SK-N-SH (cell line): ENCODE data around the gene PRKN.

Source experiments
- CHD2 ChIP-seq: fragments of 150-350 bp; IDR thresholded peaks from 2 replicates; pipeline ENCODE4 v1.6.1; 2018; ENCODE audit warnings: low read length; ENCODE audit not compliant: partially characterized antibody
- ELF1 ChIP-seq: IDR thresholded peaks from 2 replicates; pipeline ENCODE4 v1.4.0; 2012
- EZH2phosphoT487 ChIP-seq: fragments of 200-600 bp; sonication (generic); IDR thresholded peaks from 2 replicates; pipeline ENCODE4 v1.6.1; 2017; ENCODE audit warnings: low read depth, mixed run types, mild to moderate bottlenecking, antibody characterized with exemption, moderate library complexity, borderline replicate concordance
- FOSL2 ChIP-seq: IDR thresholded peaks from 2 replicates; pipeline ENCODE4 v1.4.0; 2012; ENCODE audit warnings: low read depth, mild to moderate bottlenecking, moderate library complexity, borderline replicate concordance
- GABPA ChIP-seq: IDR thresholded peaks from 2 replicates; pipeline ENCODE4 v1.4.0; 2012; ENCODE audit warnings: low read depth, mild to moderate bottlenecking
- MXI1 ChIP-seq: IDR thresholded peaks from 2 replicates; pipeline ENCODE4 v1.6.1; 2012; ENCODE audit warnings: mild to moderate bottlenecking, low read depth, low read length, improper control_type of control experiment
- RAD21 ChIP-seq: IDR thresholded peaks from 2 replicates; pipeline ENCODE4 v1.6.1; 2012; ENCODE audit warnings: mild to moderate bottlenecking, low read length
- RXRA ChIP-seq: IDR thresholded peaks from 2 replicates; pipeline ENCODE4 v1.4.0; 2012; ENCODE audit warnings: low read depth, mild to moderate bottlenecking, borderline replicate concordance
- SIN3A ChIP-seq: IDR thresholded peaks from 2 replicates; pipeline ENCODE4 v1.6.1; 2012; ENCODE audit warnings: low read depth, mild to moderate bottlenecking, low read length, moderate library complexity, borderline replicate concordance
- SMC3 ChIP-seq: IDR thresholded peaks from 2 replicates; pipeline ENCODE4 v1.6.1; 2012; ENCODE audit warnings: low read depth, low read length, improper control_type of control experiment
- YY1 ChIP-seq: IDR thresholded peaks from 2 replicates; pipeline ENCODE4 v1.4.0; 2012; ENCODE audit warnings: low read depth, mild to moderate bottlenecking
- TF ChIP-seq, protein P1 (sequence below): IDR thresholded peaks from 2 replicates; pipeline ENCODE4 v1.6.1; 2012; ENCODE audit warnings: mild to moderate bottlenecking, low read depth, low read length, moderate library complexity
- TF ChIP-seq, protein P2 (sequence below): fragments of 200-600 bp; sonication (generic); IDR thresholded peaks from 2 replicates; pipeline ENCODE4 v1.6.1; 2017; ENCODE audit warnings: antibody characterized with exemption, mild to moderate bottlenecking, moderate library complexity

DNA sequence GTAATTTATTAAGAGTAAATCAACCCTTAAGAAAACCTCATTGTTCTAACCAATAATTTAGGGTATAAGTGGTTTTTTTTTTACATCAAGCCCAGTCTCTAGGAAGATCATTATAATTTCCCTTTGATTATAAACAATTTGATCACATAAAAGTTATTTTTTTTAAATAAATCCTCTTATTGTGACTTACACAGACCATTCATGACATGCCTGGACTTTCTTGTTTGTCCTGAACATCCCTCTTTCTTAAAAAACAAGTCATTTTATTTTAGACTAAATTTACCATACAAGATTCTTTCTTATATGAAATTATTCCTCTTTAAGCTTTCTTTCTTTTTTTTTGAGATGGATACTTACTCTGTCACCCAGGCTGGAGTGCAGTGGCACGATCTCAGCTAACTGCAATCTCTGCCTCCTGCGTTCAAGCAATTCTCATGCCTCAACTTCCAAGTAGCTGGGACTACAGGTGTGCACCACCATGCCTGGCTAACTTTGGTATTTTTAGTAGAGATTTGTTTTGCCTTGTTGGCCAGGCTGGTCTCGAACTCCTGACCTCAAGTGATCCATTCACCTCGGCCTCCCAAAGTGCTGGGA lies 1400.1 kb downstream of the PRKN start:
- no peak for TF ChIP-seq EZH2phosphoT487
- TF ChIP-seq, protein P1, sequence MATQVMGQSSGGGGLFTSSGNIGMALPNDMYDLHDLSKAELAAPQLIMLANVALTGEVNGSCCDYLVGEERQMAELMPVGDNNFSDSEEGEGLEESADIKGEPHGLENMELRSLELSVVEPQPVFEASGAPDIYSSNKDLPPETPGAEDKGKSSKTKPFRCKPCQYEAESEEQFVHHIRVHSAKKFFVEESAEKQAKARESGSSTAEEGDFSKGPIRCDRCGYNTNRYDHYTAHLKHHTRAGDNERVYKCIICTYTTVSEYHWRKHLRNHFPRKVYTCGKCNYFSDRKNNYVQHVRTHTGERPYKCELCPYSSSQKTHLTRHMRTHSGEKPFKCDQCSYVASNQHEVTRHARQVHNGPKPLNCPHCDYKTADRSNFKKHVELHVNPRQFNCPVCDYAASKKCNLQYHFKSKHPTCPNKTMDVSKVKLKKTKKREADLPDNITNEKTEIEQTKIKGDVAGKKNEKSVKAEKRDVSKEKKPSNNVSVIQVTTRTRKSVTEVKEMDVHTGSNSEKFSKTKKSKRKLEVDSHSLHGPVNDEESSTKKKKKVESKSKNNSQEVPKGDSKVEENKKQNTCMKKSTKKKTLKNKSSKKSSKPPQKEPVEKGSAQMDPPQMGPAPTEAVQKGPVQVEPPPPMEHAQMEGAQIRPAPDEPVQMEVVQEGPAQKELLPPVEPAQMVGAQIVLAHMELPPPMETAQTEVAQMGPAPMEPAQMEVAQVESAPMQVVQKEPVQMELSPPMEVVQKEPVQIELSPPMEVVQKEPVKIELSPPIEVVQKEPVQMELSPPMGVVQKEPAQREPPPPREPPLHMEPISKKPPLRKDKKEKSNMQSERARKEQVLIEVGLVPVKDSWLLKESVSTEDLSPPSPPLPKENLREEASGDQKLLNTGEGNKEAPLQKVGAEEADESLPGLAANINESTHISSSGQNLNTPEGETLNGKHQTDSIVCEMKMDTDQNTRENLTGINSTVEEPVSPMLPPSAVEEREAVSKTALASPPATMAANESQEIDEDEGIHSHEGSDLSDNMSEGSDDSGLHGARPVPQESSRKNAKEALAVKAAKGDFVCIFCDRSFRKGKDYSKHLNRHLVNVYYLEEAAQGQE: no peak
- TF ChIP-seq RXRA: no peak
- TF ChIP-seq, protein P2, sequence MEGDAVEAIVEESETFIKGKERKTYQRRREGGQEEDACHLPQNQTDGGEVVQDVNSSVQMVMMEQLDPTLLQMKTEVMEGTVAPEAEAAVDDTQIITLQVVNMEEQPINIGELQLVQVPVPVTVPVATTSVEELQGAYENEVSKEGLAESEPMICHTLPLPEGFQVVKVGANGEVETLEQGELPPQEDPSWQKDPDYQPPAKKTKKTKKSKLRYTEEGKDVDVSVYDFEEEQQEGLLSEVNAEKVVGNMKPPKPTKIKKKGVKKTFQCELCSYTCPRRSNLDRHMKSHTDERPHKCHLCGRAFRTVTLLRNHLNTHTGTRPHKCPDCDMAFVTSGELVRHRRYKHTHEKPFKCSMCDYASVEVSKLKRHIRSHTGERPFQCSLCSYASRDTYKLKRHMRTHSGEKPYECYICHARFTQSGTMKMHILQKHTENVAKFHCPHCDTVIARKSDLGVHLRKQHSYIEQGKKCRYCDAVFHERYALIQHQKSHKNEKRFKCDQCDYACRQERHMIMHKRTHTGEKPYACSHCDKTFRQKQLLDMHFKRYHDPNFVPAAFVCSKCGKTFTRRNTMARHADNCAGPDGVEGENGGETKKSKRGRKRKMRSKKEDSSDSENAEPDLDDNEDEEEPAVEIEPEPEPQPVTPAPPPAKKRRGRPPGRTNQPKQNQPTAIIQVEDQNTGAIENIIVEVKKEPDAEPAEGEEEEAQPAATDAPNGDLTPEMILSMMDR: no peak
- TF ChIP-seq SIN3A: no peak
- TF ChIP-seq CHD2: no peak
- no peak for TF ChIP-seq RAD21
- no peak for TF ChIP-seq MXI1
- no peak for TF ChIP-seq YY1
- no peak for TF ChIP-seq SMC3
- no peak for TF ChIP-seq GABPA
- no peak for TF ChIP-seq ELF1
- no peak for TF ChIP-seq FOSL2
